Skeletal muscle tissue (tissue), 4 donors: Measurements from ENCODE around the gene CELF1. TPM values are rescaled to one million over a fixed set of nuclear protein-coding genes. Genes with fewer than 3 reads are reported as not detected.

Source experiments
- H3K27ac ChIP-seq: one replicate; pipeline ENCODE4 v1.7.0; 2013; ENCODE audit warnings: mild to moderate bottlenecking, low read depth, low read length, inconsistent platforms
- H3K27me3 ChIP-seq, 3 donors: one replicate each; pipeline ENCODE4 v1.7.0; 2013; ENCODE audit warnings: low read length in 3 of 3; ENCODE audit not compliant: control insufficient read depth in 3 of 3, insufficient read depth in 3 of 3
- H3K36me3 ChIP-seq, 3 donors: one replicate each; pipeline ENCODE4 v1.7.0; 2013; ENCODE audit warnings: low read length in 3 of 3; ENCODE audit not compliant: control insufficient read depth in 3 of 3, insufficient read depth in 3 of 3
- H3K4me1 ChIP-seq, 3 donors: one replicate each; pipeline ENCODE4 v1.7.0; 2013; ENCODE audit warnings: low read length in 3 of 3, mild to moderate bottlenecking in 3 of 3; ENCODE audit not compliant: control insufficient read depth in 3 of 3, insufficient read depth in 3 of 3
- H3K4me3 ChIP-seq, 3 donors: one replicate each; pipeline ENCODE4 v1.7.0; 2013; ENCODE audit warnings: low read length in 3 of 3
- H3K9ac ChIP-seq, 3 donors: one replicate each; pipeline ENCODE4 v1.7.0; 2013; ENCODE audit warnings: low read length in 3 of 3, mild to moderate bottlenecking in 3 of 3, moderate library complexity in 2 of 3, low read depth in 1 of 3
- H3K9me3 ChIP-seq, 3 donors: one replicate each; pipeline ENCODE4 v1.7.0; 2013; ENCODE audit warnings: low read length in 3 of 3; ENCODE audit not compliant: control insufficient read depth in 3 of 3
- total RNA-seq: library from RNA; depleted of rRNA; stranded (reverse); fragments of >200 nt; gene quantifications from one replicate; pipeline ENCODE4 v1.2.3, GENCODE V29; 2014
- donor health status: Osteomylitis.

The CELF1 gene
- 74.6 TPM for total RNA-seq

DNA sequence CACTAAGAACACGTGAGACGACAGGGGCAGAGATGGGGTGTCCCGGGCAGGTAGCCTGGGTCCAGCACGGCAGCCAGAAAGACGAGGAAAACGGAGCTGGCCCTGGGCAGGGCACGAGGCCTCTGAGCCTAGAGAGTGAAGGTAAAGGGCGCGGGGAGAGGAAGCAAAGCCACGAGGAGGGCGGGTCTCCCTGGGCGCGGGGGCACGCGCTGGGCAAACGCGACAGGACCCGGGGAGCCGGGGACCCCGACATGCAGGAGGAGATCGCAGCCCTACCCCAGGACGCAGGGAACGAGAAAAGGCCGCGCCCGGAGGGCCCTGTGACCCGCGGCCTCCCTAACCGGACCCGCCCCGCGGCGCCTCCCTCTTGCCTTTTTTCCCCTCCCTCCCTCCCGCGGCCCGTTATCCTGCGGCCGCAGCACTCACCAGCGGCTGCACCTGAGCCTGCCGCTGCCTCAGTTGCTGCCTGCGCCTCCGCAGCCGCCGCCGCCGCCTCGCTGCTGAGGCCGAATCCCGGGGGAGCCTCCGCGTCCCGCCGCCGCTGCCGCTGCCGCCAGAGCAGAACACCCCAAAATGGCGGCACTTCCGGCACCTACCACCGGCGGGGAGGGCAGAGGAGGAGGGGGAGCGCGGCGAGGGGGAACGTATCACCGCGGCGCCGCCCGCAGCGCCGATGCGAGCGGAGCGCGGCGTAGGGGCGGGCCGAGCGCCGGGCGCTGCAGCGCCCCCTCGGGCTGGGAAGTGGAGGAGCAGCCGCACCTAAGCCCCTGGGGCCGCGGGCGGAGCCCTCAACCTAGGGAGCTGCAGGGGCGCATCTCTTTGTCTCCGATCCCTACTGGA lies at the start of gene CELF1:
TSS of gene CELF1 (minus strand) at position 567 of the 840 bp plus-strand sequence. CDS start 53,609 bp downstream, outside the sequence.
- no peaks in the 10 kb centered on the region for H3K9me3 ChIP-seq
- H3K27me3 ChIP-seq: no peaks in the 10 kb centered on the region
- H3K4me3 ChIP-seq: peak within 1 kb of the TSS; percentile 94 to 99 (median 96)
- H3K4me1 ChIP-seq: peaks cover 26 to 35% (median 31%) of the 10 kb centered on the region in 3 donors
- peak within 1 kb of the TSS; percentile 93 for H3K27ac ChIP-seq
- peak within 1 kb of the TSS; percentile 93 to 97 (median 97) for H3K9ac ChIP-seq
- H3K36me3 ChIP-seq: peaks cover 0 to 2% (median 0%) of the 10 kb centered on the region in 3 donors

DNA sequence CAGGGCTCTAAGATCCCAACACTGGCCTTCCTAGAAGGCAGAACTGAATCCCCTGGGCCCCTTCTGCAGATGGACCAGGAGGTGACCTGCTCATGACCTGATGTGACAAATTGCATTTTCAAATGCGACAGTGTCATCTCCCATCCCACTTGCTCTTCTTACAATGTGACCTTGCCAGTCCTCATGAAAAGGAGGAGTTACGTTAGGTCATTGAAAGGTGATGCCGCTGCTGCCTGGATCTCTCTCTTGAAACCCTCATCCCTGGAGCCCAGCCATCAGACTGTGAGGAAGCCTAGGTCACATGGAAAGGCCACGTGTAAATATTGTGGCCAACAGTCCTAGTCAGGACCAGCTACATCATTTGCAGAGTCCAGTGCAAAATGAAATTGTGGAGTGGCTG lies 47.0 kb upstream of the CELF1 start:
- no peak overlapping the region for H3K9ac ChIP-seq
- peaks cover 0 to 5% (median 4%) of the 10 kb centered on the region in 3 donors for H3K27me3 ChIP-seq
- no peak overlapping the region for H3K27ac ChIP-seq
- no peaks in the 10 kb centered on the region for H3K4me1 ChIP-seq
- no peaks in the 10 kb centered on the region for H3K9me3 ChIP-seq
- H3K4me3 ChIP-seq: no peak overlapping the region
- no peaks in the 10 kb centered on the region for H3K36me3 ChIP-seq

DNA sequence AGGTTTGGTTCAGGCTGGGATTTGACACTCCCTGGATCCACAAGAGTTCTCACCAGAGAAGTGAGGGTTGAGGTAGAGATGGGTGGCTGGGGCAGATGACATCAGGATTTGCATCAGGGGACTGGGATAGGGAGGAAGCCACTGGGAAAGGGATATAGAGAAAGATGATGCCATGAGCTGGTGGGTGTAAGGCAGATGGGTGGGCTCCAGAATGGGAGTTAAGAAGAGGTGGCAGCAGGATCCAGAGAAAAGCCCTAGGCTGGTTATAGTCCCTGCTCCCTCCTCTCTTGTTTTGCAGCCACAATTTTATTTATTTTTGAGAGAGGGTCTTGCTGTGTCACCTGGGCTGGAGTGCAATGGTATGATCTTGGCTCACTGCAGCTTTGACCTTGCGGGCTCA lies 43.0 kb upstream of the CELF1 start:
- Histone ChIP-seq H3K9me3 (no peaks in the 10 kb centered on the region), H3K4me3 (no peak overlapping the region), H3K9ac (no peak overlapping the region), H3K4me1 (peaks cover 6 to 8% (median 8%) of the 10 kb centered on the region in 3 donors), H3K36me3 (no peaks in the 10 kb centered on the region), H3K27me3 (peaks cover 20 to 39% (median 33%) of the 10 kb centered on the region in 3 donors), H3K27ac (no peak overlapping the region)

DNA sequence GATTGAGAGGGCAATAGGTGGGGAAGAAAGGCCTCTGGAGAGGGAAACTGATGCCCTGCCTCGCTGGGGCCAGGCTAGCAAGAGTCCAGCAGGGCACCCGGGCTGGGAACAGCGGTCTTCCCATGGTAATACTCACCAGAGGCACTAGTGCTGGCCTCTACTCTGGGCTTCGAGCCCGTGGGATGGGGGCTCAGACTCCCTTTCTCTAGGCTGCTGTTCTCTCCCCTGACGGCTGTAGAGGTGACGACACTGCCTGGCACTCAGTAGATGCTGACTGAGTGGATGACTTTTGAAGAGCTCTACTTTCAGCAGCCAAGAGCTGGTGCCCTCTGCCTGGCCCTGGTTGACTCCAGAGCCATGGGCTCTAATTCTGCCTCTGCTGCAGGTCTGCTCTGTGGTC lies 42.1 kb upstream of the CELF1 start:
- Histone ChIP-seq H3K9ac (no peak overlapping the region), H3K4me1 (peaks cover 6 to 8% (median 8%) of the 10 kb centered on the region in 3 donors), H3K36me3 (no peaks in the 10 kb centered on the region), H3K27ac (no peak overlapping the region), H3K27me3 (peaks cover 27 to 48% (median 37%) of the 10 kb centered on the region in 3 donors), H3K4me3 (no peak overlapping the region), H3K9me3 (no peaks in the 10 kb centered on the region)

DNA sequence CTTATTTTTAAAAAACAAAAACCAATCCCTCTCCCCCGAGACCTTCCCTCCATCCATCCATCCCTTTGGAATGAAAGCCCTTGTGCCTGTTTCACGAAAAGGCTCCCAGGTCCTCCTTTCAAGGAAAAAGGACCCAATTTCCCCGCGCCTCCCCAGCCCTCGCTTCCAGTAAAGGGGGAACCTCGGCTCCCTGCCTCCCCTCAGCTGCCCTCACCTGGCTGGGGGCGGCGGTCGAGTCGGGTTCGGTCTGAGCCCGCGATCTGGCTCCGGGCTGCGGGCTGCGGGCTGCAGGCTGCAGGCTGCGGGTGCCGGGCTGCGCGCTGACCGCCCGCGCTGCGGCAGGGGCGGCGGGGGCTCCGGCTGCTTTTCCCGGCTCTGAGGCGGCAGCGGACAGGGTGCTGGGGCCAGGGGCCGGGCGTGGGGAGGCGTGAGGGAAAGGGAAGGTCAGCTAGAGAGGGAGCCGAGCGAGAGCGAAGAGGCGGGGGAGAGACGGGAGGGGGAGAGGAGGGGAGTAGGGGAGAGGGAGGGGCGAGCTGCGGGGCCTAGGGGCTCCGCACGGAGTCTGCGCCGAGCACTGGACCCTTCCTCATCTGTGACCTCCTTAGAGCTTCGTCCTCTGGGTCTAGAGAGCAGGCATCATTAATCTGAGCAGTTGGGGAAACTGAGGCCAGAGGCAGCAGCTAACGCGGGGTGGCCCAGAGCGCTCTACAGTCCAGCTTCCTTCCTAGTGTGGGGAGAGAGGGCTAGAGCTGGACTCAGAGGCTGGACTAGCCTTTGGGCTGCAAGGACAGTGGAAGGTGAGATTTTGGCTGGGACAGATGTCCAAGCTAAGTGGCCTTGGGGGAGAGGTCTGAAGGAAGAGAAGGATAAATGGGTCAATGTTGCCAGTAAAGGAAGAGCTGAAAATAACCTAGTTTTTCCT lies 41.3 kb upstream of the CELF1 start, which contains the start of gene C1QTNF4:
TSS of gene C1QTNF4 (minus strand) at position 478 of the 922 bp plus-strand sequence. CDS start 3,601 bp downstream, outside the sequence.
- Histone ChIP-seq H3K36me3 (no peaks in the 10 kb centered on the region), H3K4me1 (peaks cover 7 to 8% (median 8%) of the 10 kb centered on the region in 3 donors), H3K9ac (no peak within 1 kb of the TSS), H3K4me3 (peak within 1 kb of the TSS in 1 of 3 donors; percentile 7), H3K27ac (no peak within 1 kb of the TSS), H3K27me3 (peaks cover 35 to 56% (median 43%) of the 10 kb centered on the region in 3 donors), H3K9me3 (no peaks in the 10 kb centered on the region)

DNA sequence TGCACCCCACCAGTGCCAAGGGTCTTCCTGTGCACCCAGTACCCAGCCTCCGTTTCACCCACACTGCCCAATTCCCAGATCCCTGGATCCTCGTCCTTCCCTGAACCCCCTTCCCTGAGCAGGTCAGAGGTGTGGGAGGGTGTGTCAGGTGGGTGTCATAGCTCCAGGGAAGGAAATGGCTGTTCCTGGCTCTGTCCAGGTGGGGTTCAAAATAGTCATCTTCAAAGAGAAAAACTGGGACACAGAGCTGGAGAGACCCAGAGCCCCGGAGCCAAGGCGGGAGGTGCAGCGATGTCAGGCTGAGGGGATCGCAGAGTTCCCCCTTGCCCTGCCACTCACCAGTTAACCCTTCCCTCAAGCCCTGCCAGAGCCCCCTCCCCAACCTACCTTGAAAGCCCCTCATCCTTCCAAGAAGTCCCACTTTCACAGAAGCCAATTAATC lies 40.6 kb upstream of the CELF1 start:
- Histone ChIP-seq H3K9ac (no peak overlapping the region), H3K9me3 (no peaks in the 10 kb centered on the region), H3K27me3 (peaks cover 39 to 60% (median 48%) of the 10 kb centered on the region in 3 donors), H3K36me3 (no peaks in the 10 kb centered on the region), H3K4me3 (peak overlapping the region in 1 of 3 donors; percentile 7), H3K4me1 (peaks cover 8 to 10% (median 9%) of the 10 kb centered on the region in 3 donors), H3K27ac (no peak overlapping the region)

DNA sequence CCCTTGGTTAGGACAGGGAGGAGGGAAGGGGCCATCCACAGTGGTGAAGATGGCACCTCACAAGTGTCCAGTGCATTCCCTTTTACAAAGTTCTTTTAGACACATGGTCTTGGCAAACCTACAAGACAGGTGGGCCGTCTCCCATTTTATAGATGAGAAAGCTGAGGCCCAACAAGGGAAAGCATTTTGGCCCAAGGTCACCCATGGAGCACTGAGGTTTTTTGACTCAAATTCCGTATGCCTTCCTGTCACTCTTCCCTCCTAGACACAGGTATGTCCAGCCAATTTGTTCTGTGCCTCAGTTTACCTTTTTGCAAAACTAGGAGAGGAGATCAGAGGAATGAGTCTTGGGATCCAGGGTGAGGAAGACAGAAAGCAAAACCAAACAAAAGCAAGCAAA lies 40.0 kb upstream of the CELF1 start:
- Histone ChIP-seq H3K9me3 (no peaks in the 10 kb centered on the region), H3K36me3 (no peaks in the 10 kb centered on the region), H3K27me3 (peaks cover 39 to 60% (median 48%) of the 10 kb centered on the region in 3 donors), H3K27ac (no peak overlapping the region), H3K4me1 (peaks cover 8 to 15% (median 9%) of the 10 kb centered on the region in 3 donors), H3K4me3 (no peak overlapping the region), H3K9ac (no peak overlapping the region)

DNA sequence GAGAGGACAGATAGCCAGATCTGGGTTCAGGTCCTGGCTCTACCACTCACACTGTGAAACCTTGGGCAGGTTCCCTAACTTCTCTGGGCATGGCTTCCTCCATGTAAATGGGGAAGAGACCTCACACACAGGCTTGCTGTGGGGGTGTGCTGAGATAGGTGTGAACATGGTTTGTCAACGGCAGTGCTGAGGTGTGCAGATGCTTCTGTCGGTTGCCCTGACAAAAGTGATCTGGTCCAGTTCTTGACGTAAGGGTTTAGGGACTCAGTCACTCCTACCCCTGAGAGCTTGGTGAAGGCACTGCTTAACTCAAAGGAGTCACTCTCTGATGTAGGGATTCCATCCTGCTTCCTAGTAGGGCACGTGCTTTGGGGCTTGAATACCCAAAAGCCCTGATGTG lies 39.3 kb upstream of the CELF1 start:
- Histone ChIP-seq H3K9me3 (no peaks in the 10 kb centered on the region), H3K4me1 (peaks cover 9 to 15% (median 11%) of the 10 kb centered on the region in 3 donors), H3K4me3 (no peak overlapping the region), H3K9ac (no peak overlapping the region), H3K36me3 (no peaks in the 10 kb centered on the region), H3K27me3 (peaks cover 39 to 60% (median 48%) of the 10 kb centered on the region in 3 donors), H3K27ac (no peak overlapping the region)

DNA sequence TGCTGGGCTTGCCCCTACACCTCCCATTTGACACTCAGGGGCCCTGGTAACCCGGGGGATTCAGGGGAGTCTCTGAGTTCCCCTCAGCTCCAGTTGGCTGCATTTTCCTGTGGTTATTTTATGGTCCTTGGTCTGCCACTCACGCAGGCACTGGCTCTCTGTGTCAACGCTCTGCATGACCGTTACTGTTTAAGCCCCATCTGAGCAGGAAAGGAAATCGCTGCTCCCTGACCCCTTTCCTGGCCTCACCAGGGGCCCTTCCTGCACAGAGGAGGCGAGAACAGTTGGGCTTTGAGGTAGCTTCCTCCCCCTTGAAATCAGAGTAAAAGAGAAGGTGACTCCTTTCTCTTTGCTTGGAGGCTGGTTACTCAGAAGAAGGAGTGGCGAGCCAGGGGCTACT lies 38.8 kb upstream of the CELF1 start:
- Histone ChIP-seq H3K27ac (no peak overlapping the region), H3K36me3 (peaks cover 0 to 3% (median 0%) of the 10 kb centered on the region in 3 donors), H3K4me1 (peaks cover 11 to 15% (median 12%) of the 10 kb centered on the region in 3 donors), H3K9ac (no peak overlapping the region), H3K27me3 (peaks cover 39 to 60% (median 48%) of the 10 kb centered on the region in 3 donors), H3K4me3 (no peak overlapping the region), H3K9me3 (no peaks in the 10 kb centered on the region)
